GM04503 (cell line): ENCODE measurements around the gene BRINP1.

Source experiments
- DNase-seq: peaks from one replicate; pipeline ENCODE4 v3.0.0-alpha.2; 2012; ENCODE audit warnings: low read depth

BRINP1 gene

GRCh38 chr9:119368681-119369581 is at the start of gene BRINP1:
TSS of gene BRINP1 (minus strand) at chr9:119369435. CDS start at chr9:119313355, 56,080 bp downstream.
- no peak for DNase-seq

- DNase-seq = no peak
These were observed 49.5 kb upstream of the BRINP1 start for GRCh38 chr9:119418721-119419120.

GRCh38 chr9:119416793-119417192 is 47.6 kb upstream of the BRINP1 start:
- no peak for DNase-seq

- DNase-seq = no peak
These were observed 43.2 kb upstream of the BRINP1 start for GRCh38 chr9:119412399-119412798.

- DNase-seq = no peak
These were observed 40.3 kb upstream of the BRINP1 start for GRCh38 chr9:119409552-119409951.

GRCh38 chr9:119400606-119401005 is 31.4 kb upstream of the BRINP1 start:
- DNase-seq = no peak

GRCh38 chr9:119398350-119398749 is 29.1 kb upstream of the BRINP1 start:
- DNase-seq = no peak

GRCh38 chr9:119391878-119392277 is 22.6 kb upstream of the BRINP1 start:
- DNase-seq = no peak

GRCh38 chr9:119375892-119376291 is 6.7 kb upstream of the BRINP1 start:
- DNase-seq = no peak

- DNase-seq = no peak
These were observed 3.7 kb upstream of the BRINP1 start for GRCh38 chr9:119372951-119373350.

- DNase-seq = no peak
These were observed 1.6 kb upstream of the BRINP1 start for GRCh38 chr9:119370816-119371215.

- DNase-seq = no peak
These were observed 588 bp upstream of the BRINP1 start for GRCh38 chr9:119369680-119370366.

- DNase-seq = no peak
These were observed 1.1 kb downstream of the BRINP1 start for GRCh38 chr9:119368179-119368578.

GRCh38 chr9:119367683-119368075 is 1.6 kb downstream of the BRINP1 start:
- no peak for DNase-seq

GRCh38 chr9:119366909-119367682 is 2.1 kb downstream of the BRINP1 start:
- DNase-seq = no peak

GRCh38 chr9:119365291-119366027 is 3.8 kb downstream of the BRINP1 start:
- DNase-seq = no peak

GRCh38 chr9:119360237-119360636 is 9.0 kb downstream of the BRINP1 start:
- no peak for DNase-seq

- no peak for DNase-seq
These were observed 11.7 kb downstream of the BRINP1 start for GRCh38 chr9:119357336-119358096.

- no peak for DNase-seq
These were observed 19.8 kb downstream of the BRINP1 start for GRCh38 chr9:119349351-119349825.

GRCh38 chr9:119343059-119343990 is 25.9 kb downstream of the BRINP1 start:
- no peak for DNase-seq
